ENCODE data around the gene DDHD1.
A peak's percentile ranks its signal among the peaks of the same experiment; 100 is the strongest.

The DDHD1 gene

DNA sequence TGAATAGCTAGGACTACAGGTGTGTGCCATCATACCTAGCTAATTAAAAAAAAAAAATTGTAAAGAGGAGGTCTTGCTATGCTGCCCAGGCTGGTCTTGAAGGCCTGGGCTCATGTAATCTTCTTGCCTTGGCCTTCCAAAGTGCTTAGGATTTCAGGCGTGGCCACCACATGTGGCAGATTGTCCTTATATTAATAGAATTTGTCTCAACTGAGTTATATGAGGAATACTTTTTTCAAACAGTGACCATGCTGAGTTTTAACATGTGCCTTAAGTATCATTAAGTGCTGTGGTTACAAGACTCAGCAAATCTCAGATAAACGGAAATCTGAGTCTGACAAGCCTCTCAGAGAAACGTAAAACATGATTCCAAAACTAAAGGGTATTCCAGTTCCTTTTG is 119.1 kb downstream of the DDHD1 start:
- DNase-seq (ENCODE audit: low read depth), result no peak

DNA sequence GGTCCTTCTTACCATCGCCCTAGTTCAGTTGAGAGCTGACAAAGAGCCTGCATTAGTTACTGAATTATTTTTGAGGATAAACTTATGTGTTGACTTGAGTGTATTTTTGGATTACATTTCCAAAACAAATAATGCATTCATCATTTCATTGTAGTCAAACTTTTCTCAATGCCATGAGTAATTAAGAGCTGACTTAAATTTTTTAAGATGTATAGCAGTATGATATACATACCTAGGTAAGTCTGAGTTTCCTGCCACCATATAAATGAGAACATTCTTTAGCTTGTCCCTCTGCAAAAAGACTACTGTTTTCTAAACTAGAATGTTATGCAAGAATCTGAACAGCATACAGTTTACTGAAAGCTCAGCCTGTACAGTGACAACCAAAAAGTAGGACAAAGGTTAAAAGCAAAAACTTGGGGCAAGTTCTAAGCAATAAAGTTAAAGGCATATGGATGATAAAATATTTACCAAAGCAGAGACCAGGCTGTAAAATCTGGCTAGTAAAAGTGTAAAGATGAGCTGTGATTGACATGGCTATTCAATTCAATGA is 120.2 kb downstream of the DDHD1 start:
- no peak for DNase-seq (ENCODE audit: low read depth)

DNA sequence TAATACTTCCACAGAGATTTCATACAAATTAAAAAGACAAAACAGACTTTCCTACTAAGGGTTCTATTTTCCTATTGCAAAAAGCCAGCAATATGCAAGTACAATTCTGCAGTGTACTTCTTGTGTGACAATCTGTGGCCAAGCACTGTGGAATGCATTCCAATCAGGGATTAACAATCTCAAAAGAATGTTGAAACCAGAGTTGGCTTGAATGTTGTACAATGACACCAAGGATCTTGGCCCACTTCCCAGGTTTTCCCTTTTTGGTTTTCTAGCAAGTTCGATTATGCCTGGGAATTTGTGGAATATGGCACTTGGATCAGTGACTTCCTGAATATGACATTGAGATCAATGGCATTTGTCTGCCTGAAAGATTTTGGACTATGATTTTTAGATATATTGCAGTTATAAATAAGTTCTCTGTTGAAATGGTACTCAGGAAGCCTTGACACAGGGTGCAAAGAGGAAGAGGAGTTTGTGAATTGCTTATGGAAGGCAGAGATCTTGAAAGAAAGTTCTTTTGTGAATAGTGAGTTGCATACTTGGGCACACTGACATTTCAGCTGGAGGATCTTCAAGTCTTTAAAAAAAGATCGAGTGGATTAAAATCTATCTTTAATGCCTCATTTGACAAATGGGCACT is 120.8 kb downstream of the DDHD1 start:
- DNase-seq (ENCODE audit: low read depth), result peak; percentile 83

DNA sequence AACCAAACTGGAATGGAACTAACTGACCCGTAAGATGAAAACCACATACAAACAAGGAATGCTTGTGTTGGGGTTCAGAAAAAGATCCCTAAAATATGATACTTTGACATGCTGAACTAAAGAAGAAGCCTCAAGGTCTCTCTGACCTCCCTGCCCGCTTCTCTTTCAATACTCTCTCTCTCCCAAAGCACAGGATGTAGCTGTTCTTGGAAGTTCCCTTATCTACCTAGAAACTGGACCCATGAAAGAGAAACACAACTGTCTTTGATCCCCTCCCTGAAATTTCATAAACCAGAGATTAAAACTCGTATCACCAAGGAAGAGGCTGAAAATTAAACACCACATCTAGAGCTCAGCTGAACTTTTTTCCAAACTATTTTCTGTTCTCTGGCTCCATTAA is 125.6 kb downstream of the DDHD1 start:
- no peak for DNase-seq (ENCODE audit: low read depth)

DNA sequence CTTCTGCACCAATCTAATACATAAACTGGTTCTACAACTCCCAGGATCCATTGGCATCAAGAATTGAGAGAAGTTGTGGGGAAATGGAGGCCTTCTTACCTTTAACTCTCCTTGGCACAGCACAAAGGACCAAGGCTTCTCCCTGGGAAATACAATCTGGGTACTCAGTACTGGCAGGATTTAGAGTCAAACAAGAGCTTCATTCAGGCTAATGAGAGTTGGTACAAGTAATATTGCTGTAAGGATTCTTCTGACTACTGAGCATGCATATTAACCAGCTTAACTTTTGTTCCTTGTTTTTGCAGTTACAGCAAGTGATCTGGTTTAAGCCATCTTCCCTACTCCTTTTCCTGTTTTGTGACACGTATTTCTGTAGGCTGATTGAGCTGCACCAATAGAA is 126.1 kb downstream of the DDHD1 start:
- no peak for DNase-seq (ENCODE audit: low read depth)

DNA sequence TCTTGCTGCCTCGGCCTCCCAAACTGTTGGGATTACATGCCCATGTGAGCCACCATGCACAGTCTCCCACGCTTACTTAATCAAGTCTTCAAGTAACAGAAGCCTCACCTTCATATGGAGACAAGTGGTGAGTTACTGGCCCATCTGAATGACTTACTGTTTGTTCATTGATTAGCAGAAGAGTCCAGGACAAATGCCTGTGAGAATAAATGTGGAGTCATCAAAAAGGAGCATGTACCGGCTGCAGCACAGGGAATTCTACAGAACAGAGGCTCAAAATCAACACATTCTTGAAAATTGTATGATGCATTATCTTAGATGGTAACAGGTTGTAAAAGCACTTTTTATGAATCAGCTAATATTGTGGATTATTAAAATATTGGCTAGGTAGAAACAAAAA is 129.8 kb downstream of the DDHD1 start:
- DNase-seq (ENCODE audit: low read depth), result no peak

DNA sequence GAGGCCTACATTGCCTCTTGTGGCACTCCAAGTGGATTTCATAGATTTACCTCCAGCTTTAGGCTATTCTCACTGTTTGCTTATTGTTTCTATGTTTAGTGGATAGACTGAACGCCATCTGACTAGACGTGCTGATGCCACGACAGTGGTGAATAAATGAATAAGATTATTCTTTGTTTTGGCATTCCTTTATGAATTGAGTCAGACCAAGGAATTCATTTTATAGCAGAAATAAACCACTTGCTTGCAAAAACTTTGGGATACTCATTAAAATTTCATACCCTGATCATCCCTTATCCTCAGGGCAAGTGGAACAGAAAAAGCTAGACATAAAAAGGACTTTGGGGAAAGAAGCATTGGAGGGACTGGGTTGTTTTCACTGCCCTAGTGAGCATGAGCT is 130.5 kb downstream of the DDHD1 start:
- DNase-seq (ENCODE audit: low read depth), result peak; percentile 86

DNA sequence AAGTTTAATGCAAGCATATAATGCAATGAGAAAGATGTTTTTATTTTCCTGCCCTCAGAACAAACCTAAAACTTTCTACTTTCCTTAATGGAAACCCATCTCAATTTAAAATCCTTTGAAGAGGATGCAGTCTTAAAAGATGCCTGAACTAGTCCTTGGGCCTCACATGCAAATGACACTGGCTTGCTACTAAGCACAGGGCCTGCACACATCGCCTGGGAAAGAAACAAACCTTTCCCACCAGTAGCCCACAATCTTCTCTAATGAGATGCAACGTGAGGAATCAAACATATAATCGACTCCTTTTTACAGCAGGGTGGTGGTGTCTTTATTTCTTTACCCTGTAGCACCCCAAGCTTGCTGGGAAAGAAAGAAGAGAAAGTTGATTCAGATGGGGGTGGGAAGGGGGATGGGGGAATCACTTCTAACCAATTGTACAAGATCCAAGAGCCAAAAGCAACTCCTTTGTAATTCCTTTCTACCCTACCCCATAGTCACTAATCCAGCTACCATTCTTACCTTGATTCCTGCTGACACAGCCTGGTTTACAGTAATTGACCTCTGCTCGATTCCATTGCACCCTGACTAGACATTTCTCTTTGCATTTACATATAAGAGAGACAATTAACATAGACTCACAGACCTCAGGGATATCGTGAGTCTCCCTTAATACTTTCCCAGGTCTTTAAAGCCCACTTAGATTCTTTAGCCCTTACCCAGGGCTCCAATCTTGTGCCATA is 132.8 kb downstream of the DDHD1 start:
- DNase-seq (ENCODE audit: low read depth), result no peak

DNA sequence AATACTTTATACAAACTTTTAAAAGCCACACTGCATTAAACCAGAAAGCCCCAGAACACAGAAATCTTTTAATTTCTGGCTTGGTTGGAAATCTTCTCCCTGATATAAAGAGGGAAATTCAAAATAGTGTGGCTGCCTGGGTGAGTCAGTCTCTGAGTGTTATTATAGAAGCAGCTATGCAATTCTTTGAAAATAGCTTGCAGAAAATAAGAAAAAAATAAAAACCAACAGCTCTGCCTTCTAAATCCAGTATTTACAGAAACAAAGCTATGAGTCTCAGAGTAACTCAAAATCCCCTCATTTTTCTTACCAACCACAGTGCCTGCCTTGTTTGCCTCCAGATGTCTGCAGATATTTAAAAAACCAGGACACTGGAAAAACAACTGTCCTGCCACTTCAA is 133.7 kb downstream of the DDHD1 start:
- DNase-seq (ENCODE audit: low read depth), result no peak

DNA sequence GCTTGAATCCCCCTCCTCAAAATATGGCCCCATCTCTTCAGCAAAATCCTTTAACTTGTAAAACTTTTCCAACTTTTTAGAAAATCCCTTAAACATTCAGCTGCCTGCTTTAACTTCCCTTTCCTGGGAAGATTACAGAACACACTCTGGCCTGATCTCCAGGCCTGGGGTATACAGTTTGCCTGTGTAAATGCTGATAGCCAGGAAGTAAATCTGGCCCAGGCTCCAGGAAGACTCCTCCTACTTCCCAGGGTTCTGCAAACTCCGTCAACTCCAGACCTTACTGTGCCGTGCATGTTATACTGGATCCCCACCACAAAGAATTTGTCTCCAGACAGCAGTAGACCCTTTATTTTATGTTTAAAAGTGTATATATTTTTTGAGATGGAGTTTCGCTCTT is 135.3 kb downstream of the DDHD1 start:
- DNase-seq (ENCODE audit: low read depth), result no peak

DNA sequence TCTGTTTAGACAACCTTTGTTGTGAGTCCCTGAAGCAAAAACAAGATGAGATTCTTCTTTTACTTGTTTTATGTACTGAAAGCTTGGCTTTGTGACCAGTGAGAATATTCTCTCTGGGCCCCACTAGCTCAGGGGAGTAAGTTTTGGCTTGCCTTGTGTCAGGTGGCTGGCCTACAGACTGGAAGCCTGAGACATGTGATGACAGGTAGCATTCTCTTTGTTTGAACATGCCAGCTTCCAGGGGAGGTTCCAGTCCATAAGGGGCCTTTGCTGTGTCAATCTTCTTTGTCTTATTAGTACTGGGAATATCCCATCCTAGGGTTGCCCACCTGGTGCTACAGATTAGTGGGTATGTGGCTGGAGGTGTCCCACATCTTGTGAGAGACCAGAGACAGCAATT is 136.2 kb downstream of the DDHD1 start:
- DNase-seq (ENCODE audit: low read depth), result no peak

DNA sequence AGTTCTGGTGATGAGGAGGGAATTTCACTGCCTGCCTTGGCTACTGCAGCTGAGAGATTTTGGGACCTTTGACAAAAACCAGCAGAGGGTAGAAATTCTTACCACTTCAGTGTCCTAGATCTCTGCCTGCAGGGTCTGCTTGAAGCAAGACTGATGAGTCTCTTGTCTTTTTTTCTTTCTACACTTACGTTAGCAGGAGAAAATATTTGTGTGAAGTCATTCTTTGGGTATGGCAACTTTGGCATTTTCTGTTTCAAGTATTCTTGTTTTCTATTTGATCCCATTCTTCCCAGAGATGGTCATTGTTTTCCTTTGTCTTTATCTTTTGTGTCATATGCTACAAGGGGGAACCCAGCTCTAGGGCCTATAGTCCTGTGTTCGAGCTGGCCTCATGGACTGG is 136.6 kb downstream of the DDHD1 start:
- no peak for DNase-seq (ENCODE audit: low read depth)

DNA sequence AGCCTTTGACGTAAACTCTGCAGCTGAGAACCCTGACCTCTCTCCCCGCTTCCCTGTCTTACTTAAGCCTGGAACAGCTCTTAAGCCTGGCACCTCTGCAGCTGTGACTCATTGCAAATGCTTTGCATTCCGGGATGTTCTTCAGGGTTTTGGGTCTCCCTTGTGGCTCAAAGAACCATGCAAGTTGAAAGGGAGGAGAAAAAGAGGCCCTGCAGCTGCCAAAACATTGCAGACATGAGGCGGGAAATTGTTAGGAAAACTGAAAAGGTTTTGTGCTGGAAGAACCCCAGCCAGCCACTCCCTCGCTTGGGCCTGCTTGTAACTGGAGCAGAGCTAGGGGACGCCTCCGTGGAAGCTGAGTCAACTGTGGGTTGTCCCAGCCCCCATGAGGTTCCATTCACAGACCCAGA is 142.1 kb downstream of the DDHD1 start:
- peak; percentile 99 for DNase-seq (ENCODE audit: low read depth)

DNA sequence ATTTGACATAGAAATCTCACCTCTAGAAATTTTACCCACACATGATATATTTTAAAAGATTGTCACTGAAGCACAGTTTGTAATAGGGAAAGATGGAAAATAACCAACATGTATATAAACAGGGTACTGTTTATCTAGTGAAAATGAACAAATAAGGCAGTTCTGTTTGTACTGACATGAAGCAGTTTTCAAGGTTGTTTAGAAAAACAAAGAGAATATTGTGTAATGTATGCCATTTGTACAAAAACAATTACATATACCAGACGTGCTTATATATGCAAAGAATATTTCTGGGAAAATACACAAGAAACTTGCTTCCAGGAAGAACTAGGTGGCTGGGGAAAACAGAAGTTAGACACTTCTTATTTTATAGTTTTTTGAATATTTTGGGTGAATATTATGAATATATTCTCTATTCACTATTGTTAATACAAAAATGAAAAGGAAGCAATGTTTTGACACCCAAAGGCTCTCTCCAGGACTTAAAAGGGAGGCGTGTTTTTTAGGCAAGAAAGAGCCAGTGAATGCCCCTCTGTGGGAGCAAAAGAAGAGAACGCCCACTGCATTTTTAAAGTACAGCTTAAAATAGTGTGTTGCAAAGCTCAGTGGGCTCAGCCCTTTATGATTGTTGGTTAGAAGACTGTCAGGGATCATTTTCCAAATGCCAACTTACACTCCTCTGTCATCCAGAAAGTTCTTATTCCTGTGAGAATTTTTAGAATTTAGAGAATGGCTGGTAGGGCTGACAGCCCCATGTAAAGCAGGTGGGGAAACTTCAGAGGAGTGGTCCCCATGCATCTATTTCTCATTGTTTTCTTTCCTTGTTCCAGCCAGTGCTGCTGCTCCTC is 142.7 kb downstream of the DDHD1 start:
- DNase-seq (ENCODE audit: low read depth), result no peak

DNA sequence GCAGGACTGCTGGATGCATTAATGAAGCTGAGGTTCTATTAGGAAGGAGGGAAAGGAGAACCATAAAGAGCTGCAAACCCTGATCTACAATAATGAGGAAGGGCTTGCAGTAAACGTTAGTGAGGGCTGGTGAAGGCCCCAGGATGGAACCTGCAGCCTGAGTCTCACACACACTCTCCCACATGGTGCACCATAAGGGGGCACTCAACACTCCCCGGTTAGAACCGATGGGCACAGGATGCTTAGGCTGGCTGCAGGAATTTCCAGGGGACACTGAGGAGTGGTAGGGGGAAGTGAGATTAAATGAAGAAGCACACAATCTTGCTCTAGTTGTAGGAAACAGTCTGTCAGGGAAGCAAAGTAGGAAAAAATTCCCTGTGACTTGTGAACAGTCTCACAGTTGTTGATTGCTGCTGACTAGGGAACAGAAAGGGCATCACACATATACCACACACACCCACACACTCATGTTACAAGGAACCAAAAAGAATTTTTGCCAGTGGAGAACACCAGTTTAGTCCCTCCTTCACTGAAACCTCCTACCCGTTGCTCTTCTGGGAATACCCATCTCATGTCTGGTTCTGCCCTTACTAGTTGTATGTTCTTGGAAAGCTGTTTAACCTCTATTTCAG is 146.1 kb downstream of the DDHD1 start:
- no peak for DNase-seq (ENCODE audit: low read depth)

DNA sequence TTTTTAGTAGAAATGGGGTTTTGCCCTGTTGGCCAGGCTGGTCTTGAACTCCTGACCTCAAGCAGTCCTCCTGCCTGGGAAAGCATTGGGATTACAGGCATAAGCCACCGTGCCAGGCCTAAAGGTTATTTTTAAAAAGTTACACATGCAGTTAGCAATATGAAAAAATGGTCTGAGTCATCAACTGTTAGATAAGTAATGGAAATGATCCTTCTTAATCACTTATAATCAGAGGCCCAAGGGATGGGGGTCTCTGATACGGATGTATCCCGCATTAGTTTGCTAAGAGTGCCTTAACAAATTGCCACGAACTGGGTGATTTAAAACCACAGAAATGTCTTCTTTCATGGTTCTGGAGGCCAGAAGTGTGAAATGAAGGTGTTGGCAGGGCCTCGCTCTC is 148.1 kb downstream of the DDHD1 start:
- no peak for DNase-seq (ENCODE audit: low read depth)

DNA sequence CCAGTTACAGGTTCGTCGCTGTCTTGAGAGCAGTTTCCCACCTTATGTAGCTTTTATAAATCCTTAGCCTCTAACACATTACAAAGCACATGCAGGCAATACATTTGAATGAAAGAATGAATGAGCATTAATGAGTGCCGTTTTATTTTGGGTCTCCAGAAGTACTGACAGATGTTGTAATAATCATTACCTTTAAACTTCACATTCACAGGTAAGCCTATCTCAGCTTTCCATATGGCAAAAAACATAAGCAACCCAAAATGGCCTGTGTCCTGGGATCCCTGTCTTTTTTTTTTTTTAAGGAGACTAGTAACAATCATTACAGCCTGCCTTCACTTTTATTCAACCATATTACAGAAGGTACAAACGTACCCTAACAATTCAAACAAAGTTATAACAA is 149.3 kb downstream of the DDHD1 start:
- no peak for DNase-seq (ENCODE audit: low read depth)

DNA sequence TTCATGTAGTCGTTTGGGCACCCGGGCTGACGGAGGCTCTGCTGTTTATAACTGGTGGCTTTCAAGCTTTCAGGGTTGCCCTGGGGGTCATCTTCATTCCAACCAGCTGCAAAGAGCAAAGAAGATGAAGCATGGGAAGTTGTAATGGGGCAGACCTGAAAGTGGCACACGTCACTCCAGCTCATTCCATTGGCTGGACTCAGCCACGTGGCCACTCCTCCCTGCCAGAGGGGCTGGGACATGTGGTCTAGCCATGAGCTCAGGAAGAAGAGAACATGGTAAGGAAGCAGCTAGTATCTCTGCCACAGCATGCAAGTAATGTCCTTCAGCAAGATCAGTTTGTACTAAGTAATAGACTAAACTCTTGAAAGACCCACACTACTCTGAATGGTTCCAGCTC is 150.5 kb downstream of the DDHD1 start:
- no peak for DNase-seq (ENCODE audit: low read depth)

DNA sequence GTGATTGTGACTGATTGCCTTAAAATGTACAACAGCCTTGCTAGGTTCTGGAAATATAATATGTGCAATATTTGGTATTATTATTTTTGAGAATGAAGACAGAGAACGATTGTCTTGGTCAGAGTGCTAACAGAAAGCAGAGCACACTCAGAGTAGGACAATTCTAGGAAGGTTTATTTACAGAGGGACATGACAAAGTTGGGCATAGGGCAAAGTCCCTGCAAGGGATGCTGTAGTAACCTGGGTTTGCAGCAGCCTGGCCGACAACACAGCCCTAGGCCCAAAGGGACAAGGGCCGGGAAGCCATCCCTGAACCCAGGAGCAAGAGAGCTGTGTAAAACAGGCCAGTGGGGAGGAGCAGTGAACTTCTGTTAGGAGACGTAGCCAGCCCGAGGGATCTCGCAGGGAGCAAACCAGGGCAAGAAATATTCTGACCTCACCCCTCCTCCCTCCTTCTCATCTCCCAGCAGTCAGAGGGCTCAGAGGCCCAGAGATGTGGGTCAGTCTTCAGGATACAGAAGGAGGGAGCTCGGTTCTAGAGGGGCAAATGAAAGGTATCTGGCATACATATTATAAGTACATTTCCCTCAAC is 151.2 kb downstream of the DDHD1 start:
- DNase-seq (ENCODE audit: low read depth), result no peak

DNA sequence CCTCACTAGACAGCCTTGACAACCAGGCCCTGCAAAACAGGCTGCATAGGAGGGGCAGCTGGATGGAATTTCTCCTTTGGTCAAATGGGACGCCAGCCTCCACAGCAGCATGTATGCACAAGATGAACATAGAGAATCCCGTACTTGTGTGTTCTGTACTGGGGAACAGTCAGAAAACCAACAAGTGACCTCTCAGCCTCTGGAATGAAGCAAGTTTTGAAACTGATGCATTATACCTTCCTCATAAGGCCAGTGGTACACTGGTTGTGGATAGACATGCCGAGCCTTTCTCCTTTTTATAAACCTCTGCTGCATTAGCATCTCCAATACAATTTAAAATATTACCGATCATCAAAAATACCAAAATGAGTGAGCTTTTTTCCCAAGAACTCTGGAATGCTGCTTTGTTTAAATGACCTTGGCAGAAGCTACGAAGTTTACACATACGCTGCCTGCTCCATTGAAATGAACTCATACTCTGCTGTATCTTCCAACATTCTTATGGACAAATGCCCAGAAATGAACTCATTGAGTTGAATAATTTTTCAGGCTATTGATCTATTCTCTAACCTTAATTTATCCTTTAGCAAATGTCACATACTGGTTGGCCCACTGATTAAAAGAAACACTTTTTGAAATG is 154.6 kb downstream of the DDHD1 start:
- peak; percentile 71 for DNase-seq (ENCODE audit: low read depth)

DNA sequence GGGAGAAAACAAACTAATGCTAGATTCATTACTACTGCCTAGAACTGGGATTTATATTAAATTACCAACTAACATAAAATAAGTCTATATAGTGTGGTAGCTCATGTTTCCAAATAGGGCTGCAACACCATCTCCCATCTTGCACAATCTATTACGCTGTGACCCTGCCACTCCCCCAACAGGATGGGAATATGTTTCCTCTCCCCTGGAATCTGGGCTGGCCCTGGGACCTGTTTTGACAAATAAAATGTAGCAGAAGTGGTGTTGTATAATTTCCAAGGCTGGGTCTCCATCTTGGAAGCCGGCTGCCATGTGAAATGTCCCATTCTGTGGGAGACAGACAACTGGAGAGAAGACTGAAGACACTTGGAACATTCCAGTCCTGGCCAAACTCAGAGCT is 156.6 kb downstream of the DDHD1 start:
- DNase-seq (ENCODE audit: low read depth), result no peak

Measured in GM04503 (cell line).